HG02870 (cell line): ENCODE data around the gene GSTM4.
A peak's percentile ranks its signal among the peaks of the same experiment; 100 is the strongest.

Experiments used
- ATAC-seq: cut with Tn5 transposase; IDR thresholded peaks from one replicate; pipeline ENCODE4 v1.9.1; 2021; ENCODE audit warnings: mild to moderate bottlenecking, moderate library complexity; ENCODE audit not compliant: unreplicated experiment

The GSTM4 gene

DNA sequence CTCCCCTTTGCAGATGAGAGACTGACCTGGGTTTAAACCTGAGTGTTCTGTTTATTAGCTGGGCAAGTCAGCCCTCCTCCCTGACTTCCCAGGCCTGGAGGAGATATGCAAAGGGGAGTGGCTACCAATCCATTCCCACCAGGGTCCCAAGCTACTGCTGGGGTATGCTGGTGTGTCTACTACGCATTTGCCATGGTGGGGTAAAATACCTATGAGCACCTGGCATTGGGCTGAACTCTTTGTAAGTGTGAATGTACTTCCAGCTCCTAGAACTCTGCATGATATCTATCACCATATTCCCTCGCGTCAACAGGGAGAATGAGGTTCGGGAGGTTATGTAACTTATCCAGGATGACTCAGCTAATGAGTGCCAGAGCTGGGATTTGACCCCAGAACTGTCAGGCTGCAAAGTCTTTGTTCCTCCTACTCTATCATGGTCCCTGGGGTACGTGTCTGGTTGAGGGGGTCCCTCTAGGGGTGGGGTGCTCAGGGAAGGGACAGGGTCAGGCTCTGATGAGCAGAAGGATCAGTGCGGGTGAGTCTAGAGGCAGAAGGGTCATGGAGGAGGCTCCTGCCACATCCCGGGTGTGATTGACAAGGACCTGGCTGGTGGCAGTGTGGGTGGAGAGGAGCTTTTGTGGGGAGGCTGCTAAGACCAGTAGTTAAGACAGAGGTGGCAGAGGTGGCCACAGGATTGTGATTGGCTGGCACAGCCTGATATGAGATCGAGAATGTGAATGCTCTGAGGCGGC is 19.5 kb upstream of the GSTM4 start:
- no peak for ATAC-seq

DNA sequence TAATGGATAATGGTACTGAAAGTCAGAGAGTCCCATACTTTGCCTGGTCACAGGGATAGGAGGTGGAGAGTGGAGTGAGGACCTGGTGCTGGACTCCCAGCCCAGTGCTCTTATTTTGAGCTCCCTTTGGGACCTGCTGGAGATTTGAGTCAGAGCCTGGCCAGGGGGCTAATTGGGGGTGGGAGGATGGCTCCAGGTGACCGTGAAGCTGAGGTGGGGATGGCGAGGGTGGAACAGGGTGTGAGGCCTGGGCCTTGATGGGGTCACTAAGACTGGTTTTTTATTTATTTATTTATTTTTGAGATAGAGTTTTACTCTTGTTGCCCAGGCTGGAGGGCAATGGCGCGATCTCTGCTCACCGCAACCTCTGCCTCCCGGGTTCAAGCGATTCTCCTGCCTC is 18.5 kb upstream of the GSTM4 start:
- no peak for ATAC-seq

DNA sequence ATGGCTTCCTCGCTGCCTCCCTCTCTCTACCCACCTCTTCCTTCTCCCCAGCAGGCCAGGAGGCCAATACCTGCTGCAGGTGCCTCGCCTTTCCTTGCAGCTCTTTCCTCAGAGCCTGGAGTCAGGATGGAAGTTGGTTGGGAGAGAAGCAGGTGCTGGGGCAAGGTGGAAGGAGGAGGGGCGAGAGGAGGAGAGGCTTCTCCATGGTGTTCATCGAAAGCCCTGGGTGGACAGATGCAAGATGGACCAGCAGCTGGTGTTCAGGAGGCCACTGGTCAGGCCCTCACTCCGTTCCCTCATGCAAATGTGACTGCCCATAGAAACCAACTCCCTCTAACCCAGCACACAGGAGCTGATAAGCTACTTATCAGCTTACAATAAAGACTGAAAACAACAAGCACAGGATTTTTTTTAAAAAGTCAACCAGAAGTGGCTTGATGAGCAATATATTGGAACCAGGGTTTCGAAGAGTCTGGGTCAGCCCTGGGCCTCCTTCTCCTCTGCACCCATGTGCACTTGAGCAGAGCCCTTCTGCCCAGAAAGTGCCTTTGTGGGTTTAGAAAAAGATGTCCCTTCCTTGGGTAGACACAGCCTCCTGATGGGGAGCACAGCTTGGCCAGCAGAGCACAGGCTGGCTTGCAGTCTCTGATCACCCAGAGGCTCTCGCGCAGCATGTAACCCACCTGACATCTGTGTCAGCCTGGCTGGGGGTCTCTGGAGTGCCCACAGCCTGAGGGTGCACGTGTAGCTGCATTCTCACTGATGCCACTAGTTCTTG is 16.6 kb upstream of the GSTM4 start:
- no peak for ATAC-seq

DNA sequence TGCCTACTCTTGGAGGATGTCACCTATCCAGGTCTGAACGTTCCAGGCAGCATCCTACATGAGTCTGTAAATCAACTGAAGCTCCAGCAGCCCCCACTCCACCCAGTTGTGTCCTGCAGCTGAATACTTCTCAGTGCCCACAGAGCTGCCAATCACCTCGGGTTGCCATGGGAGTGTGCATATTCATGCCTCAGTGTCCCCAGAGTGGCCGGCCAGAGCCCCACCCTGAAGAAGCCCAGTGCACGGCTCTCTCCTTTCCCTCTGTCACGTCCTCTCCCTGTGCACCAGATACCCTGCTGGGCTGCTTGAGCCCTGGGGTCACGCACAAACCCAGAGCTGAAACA is 16.1 kb upstream of the GSTM4 start:
- ATAC-seq, result no peak

DNA sequence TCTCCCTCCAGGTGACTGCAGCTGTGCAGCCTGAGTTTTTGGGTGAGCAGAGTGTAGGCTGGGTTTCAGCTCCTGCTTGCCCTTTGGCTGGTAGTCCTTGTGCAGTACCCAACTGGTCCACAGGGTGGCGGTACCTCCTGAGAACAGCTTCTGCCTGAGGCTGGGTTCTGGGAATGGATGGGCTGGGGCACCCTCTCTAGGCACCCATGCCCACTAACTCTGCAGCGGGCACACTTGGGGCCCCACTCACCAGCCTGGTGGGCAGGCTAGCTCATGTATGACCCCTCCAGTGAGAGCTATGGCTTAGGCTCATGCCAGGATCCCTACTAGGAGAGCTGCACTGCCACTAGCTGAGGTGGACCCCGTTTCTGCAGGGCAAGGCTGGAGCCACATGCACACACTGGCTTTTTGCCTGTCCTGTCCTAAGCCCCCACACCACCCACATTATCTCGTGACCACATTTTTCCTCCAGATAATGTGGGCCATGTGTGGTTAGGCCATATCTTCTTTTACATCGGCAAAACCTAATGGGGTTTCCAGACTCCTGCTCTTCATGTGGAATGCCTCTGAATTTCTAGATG is 15.5 kb upstream of the GSTM4 start:
- ATAC-seq, result no peak

DNA sequence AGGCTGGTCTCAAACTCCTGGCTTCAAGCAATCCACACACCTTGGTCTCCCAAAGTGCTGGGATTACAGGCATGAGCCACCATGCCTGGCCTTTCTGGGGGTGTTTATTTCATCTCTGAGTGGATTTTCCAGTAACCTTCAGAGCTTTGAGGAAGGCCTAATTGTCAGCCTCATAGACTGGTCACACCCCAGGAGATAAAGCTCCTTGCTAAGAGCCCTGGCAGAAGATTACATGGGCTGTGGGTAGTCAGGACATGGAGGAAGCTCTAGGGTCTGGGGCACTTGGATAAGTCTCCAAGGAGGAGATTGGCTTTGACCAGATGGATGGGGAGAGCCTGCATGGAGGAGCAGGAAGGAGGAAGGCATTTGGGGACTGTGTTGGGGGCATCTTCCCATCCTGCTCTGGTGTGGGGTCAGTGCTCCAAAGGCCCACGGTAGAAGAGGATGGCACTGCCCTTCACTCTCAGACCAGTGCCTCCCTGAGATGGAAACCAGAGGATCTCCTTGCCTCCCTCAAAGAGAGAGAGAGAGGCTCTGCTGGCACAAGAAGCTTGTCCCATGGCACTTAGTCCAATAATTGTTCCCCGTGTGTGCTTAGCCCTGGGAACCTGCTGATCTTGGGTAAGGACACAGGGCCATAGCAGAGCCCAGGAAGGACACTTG is 14.7 kb upstream of the GSTM4 start:
- no peak for ATAC-seq

DNA sequence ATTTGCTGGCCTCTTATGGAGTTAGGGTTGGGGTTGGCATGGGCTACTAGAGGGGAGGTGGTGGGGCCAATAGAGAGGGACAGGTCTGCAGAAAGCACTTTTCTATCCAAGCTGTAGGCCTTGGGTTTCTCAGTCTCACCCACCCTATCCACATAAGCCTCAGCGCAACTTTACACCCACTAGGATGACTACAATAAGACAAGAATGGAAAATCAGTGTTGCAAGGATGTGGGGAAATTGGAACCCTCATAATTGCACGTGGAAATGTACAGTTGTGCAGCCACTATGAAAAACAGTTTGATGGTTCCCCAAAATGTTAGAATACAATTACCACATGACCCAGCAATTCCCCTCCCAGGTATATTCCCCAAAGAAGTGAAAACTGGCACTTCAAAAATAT is 14.0 kb upstream of the GSTM4 start:
- ATAC-seq, result no peak

DNA sequence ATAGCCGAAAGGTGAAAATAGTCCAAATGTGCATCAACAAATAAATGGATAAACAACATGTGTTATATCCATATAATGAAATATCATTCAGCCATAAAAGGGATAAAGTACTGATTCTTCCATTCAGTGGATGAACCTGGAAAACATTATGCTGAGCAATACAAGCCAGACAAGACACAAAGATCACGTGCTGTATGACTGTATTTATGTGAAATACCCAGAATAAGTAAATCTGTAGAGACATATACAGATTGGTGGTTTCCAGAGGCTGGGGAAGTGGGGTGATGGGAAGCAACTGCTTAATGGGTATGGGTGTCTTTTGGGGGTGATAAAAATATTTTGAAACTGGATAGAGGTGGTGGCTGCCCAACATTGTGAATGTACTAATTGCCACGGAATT is 13.3 kb upstream of the GSTM4 start:
- ATAC-seq, result no peak

DNA sequence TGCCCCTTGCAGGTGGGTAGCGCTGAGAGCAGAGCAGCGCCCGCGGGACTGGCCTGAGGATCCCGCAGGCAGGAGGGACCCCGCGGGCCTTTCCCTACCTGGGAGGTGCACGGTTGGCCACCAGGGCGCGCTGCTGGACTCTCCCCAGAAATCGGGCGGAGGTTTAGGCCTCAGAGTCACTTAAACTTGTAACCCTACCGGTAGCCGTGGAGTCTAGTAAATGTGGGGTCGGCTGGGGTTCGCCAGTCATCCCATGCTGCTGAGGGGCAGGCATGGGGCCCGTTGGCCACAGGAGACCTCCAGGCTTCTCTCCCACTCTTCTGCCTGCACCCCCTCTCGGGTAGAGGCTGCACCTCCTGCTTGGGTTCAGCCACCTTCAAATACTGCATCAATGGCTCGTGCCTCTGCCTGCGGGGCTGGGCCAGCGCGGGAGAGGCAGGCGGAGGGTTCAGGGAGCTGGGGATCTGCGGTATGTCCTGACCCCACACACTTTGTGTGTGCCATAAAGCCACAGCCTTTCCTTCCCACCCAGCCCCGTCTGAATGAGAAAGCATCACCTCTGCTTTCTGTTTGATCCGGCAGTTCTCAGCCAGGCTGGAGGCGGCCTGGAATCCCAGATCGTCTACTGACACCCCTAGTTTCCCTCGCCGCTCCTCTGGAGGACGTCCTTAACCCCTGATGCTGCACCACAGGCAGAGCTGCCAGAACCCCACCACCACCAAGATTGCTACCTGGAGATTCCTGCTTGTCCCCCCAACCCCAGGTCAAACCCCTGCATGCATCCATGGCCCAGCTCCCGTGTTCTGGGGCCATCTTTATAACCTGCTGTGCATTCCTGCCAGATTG is 12.3 kb upstream of the GSTM4 start:
- ATAC-seq, result peak; percentile 77

DNA sequence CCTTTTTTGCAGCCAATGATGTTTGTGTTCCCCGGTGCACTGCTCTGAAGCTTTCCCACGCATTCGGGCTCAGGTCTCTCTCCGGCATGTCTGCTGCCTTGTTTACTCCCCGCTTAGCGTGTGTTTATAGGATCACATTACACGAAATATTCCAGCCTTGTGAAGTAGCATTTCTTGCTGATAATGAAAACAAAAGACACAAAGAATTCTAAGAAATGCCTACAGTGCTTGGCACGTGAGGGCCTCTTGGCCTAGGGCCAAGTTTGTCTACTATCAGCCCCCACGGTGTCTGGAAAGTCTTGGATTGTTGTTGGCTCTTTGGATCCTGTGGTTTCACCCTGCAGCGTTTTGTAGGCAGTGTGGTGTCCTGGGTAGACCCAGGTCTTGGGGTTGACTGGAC is 11.2 kb upstream of the GSTM4 start:
- ATAC-seq, result no peak

DNA sequence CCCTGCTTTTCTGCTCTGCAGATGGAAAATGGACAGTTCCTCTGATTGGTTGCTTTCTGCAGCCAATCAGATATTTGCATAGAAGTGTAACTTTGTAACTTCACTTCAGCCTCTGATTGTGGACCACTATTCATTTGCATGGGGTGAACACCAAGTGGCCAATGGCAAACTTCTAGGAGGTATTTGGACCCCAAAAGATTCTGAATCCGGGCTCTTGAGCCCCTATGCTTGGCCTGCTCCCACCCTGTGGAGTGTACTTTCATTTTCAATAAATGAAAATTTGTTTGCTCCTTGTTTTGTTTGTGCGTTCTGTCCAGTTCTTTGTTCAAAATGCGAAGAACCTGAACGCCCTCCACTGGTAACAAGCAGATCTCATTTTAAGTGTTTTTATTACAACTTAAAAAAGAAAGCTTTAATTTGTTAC is 6.4 kb upstream of the GSTM4 start:
- no peak for ATAC-seq

DNA sequence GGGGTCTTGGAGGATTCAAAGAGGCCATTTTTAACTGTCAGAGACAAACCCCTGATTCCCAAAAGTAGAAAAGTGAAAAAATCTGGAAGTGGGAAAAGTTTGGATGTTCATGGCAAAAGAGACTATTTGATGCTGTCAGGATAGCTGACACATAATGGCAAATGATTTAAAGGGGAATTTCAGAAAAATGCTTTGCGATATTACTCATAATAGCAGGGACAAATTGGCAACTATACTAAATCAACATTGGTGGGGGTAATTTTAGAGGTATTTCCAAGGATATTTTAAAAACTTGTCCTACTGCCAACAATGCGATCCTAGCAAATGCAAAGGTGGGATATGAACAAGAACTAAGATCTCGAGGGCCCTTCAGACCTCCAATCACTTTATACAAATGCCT is 5.3 kb upstream of the GSTM4 start:
- no peak for ATAC-seq

DNA sequence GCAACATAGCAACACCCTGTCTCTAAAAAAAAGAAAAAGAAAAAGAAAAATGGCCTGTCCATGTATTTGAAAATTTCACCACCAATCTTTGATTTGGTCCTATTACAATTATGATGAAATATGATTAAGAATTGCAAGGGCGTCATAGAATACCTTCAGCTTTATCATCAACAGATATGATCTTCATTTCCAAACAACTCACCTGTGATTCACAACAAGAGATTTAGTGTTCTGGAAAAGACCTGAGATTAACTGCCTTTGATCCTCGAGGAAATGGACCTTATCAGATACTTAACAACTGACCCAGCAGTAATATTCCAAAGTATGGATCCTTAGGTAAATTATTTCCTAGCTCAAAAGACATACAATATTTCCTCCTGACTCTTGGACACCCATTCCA is 3.5 kb upstream of the GSTM4 start:
- ATAC-seq, result no peak

DNA sequence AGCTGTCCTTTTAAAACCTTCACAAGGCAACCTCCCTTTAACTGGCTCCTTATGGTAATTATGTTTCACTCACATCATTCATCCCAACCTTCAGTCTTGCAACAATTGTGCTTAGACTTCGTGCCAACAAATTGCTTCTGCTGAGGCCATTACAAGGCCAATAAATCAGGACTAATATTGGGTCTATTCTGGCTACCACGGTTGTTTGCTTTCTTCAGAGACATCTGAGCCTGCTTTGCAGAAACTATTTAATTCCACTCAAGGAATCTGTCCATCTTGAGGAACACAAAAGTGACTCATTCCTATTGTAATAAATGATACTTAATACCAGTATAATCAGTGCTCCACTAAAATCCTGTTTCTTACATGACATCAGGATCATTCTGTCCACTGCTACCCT is 2.6 kb upstream of the GSTM4 start:
- no peak for ATAC-seq

DNA sequence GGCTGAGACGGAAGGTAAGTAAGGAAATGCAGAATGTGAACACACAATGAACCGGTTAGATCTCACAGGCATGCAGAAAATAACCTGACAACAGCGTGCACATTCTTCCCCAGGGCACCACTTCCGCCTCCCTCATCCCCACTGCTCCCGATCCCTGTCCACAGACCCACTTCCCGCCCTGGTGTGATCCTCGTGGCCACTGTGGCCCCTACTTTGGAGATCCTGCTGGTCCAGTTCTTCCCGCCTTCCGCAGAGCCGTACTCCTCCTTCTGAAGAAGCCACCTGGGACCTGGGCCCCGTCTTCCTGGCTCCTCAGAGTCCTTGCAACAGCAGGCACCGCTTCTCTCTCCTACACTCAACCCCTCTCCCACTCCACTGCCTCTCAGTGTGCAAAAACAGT is 1.4 kb upstream of the GSTM4 start:
- no peak for ATAC-seq

DNA sequence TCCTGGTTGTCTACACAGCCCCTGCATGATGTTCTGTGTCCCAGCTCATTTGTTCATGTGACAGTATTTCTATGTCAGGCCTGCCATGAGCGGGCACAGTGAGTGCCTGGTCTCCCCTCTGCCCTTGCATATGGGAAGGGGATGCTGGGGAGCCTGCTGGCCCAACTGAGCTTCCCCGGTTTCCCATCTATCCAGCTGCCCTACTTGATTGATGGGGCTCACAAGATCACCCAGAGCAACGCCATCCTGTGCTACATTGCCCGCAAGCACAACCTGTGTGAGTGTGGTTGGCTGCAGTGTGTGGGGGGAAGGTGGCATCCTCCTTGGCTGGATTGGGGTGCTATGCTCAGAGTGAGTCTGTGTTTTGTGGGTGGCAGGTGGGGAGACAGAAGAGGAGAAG is 1.5 kb downstream of the GSTM4 start:
- no peak for ATAC-seq

DNA sequence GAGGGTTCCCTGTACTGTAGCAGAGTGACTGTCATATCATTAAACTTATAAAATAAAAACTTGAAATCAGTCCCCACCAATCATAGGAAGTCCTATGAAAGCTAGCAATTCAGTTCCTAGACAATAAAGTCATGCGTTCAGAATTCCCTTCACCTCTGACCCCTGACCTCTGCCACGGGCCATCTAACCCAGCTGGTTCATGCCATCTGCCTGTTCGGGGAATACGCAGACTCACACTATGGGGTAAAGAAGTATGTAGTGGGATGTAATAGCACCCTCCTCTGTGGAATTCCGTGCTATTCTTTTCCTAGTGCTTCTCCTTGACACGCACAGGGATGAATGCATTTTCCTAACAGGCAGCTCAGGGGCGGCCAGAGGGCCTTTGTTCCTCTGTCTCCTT is 2.1 kb downstream of the GSTM4 start:
- ATAC-seq, result no peak

DNA sequence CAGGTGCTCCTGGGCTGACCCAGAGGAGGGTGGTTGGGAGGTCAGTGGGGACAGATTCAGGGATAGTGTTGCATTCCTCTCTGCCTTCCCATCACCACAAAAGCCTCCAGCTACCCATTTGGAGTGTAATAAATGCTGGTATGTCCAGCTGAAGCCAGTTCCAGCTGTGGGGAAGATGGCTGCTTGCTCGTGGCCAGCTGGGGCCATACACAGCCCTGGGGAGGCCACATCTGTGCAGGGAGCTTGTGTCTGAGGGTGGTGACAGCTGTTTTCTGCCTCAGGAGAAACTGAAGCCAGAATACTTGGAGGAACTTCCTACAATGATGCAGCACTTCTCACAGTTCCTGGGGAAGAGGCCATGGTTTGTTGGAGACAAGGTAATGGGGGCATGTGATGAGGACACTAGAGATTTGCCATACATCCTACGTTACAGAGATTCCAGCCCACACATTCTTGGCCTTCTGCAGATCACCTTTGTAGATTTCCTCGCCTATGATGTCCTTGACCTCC is 2.7 kb downstream of the GSTM4 start:
- ATAC-seq, result no peak

DNA sequence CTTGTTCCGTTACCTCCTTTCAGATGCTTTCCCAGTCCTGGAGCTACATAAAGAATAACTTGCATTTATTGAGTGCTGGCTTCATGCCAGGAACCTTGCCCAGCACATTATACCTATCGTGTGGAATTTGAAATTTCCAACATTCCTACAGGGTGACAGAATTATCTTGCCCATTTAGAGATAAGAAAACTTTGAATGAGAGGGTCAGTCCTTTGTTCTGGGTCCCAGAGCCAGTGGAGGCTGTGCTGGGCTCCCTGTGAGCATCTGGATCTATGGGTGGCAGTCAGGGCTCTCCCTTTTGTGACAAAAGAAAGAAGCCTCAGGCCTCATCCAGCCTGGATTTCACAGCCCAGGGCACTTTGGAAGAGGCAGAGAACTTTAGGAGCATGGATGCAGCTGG is 3.2 kb downstream of the GSTM4 start:
- ATAC-seq, result no peak

DNA sequence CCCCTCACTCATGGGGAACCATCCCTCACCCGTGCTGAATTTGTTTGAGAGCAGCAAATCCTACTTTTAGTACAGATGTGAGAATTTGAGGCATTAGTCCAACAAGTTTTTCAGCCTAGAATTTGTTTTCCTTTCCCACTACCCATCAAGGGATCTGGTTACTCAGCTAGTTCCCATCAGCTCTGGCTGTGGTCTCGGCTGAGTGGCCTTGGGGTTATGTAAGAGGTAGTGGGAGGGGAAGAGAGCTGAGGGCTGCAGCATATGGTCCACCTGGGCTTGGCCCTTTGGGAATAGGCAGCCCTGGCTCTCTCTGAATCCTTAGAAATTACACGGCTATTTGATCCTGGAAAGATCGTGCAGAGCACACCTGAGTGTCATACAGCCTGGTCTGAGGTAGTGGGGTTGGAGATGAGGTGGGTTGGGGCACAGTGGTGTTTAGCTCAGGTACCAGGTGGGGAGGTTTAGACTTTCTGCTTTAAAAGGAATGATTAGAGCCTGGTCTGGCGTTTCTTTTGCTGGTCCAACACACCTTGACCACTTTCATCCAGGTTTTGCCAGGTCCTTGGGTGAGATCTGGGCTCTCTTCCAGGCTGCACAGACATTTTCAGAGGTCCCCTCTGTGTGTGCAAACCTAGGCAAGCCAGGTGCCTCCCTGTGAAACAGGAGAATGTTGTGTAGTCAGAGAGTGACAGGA is 4.2 kb downstream of the GSTM4 start:
- no peak for ATAC-seq
